ENCODE results near the gene ZNF441. TPM values are rescaled to one million over a fixed set of nuclear protein-coding genes. Genes with fewer than 3 reads are reported as not detected.
A peak's percentile ranks its signal among the peaks of the same experiment; 100 is the strongest.

ZNF441 gene
- 5.8 TPM for total RNA-seq
- long read RNA-seq, full-length matches to known transcripts, result 5 of 7 reads
- long read RNA-seq, partial matches to known transcripts, result 0 of 7 reads
- long read RNA-seq, other reads (novel, unspliced or antisense), result 2 of 7 reads

- peak; percentile 99 for DNase-seq (ENCODE audit: low spot score)
- intact Hi-C loops (cut with DNase I), result loop anchor here (1.0 kb wide), 1 partner anchor 28 kb away; no protein-coding TSS in a partner anchor
Observed at GRCh38 chr19:11766597-11767591, at the start of gene ZNF441. Gene ZNF441 (plus strand): TSS chr19:11767000. CDS start chr19:11767194, 194 bp downstream.

- DNase-seq (ENCODE audit: low spot score), result no peak
- intact Hi-C loops (cut with DNase I), result no loop called here
Observed at GRCh38 chr19:11721681-11722080, 45.1 kb upstream of the ZNF441 start.

DNA sequence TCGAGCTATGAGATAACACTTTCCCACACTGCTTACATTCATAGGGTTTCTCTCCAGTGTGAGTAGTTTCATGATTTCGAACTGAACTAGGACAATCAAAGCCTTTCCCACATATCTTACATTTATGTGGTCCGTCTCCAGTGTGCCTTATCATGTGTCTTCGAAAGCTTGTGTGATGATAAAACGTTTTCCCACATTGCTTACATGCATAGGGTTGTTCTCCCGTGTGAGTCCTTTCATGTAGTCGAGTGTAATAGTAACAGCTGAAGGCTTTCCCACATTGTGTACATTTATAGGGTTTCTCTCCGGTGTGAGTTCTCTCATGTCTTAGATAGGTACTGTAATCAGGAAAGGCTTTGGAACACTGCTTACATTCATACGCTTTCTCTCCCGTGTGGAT lies 44.4 kb upstream of the ZNF441 start:
- no peak for DNase-seq (ENCODE audit: low spot score)
- intact Hi-C loops (cut with DNase I), result no loop called here

DNA sequence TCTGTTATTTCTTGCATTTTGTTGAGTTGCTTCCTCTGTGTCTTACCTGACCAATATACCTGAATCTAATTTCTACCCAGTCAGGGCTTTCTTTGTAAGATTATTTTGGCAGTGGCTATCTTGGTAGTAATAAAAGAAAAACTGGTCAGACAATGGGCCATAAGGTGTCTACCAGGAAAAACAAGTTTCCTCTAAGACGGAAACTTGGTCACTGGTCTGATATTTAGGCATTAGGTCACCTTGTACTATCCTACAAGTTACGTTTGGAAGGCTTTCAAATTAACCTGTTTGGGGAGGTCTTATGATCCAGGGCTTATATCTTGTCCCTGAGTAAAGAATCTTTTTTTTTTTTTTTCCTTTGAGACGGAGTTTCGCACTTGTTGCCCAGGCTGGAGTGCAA lies 37.2 kb upstream of the ZNF441 start:
- no peak for DNase-seq (ENCODE audit: low spot score)
- intact Hi-C loops (cut with DNase I), result no loop called here

GRCh38 chr19:11735375-11735774 lies 31.4 kb upstream of the ZNF441 start:
- intact Hi-C loops (cut with DNase I), result no loop called here

GRCh38 chr19:11736696-11737095 lies 30.1 kb upstream of the ZNF441 start:
- intact Hi-C loops (cut with DNase I), result no loop called here
- no peak for DNase-seq (ENCODE audit: low spot score)

More at GRCh38 chr19:11735375-11735774, 31.4 kb upstream of the ZNF441 start:
- no peak for DNase-seq (ENCODE audit: low spot score)

DNA sequence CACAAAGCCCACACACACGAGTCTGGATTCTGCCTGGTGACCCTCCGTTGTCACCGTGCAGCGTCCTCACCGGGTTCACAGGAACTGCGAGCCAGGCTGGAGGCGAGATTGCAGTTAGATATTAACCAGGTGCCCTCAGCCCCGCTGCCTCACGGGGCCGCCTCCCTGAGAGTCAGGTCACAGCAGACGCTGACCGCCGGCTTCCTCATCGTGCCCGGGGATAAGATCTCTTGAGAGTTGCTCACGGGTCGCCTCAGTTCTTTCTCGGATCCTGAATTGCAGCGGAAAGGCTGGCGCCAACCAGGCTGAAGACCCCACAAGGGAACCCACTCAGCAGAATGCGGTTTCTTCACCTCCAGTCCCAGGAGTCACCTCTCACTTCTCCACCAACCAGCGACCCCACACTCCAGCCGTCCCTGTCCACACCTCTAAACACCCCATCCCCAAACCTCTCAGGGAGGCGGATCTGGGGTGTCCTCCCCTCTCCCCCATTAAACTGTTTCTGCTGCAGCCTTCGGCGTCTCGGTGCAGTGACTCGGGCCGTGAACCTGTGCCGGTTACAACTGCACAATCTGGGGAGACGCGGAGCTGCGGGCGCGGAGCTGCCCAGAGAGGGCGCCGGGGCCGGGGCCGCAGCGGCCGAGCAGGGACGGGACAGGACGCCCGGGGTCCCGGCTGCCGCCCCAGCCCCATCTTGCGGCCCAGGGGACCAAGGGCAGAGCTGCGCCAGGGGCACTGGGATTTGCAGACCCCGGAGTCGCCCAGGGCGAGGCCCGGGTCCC lies 28.6 kb upstream of the ZNF441 start:
- intact Hi-C loops (cut with DNase I), result no loop called here
- DNase-seq (ENCODE audit: low spot score), result peak; percentile 84

- intact Hi-C loops (cut with DNase I), result loop anchor here (1.0 kb wide), 1 partner anchor 27 kb away; the partner anchor contains the start of gene ZNF441
- DNase-seq (ENCODE audit: low spot score), result peak; percentile 98
Observed at GRCh38 chr19:11738746-11739620, 27.8 kb upstream of the ZNF441 start, which contains the start of gene ZNF823. Gene ZNF823 (minus strand): TSS chr19:11738946. CDS start chr19:11738819, 127 bp downstream.

DNA sequence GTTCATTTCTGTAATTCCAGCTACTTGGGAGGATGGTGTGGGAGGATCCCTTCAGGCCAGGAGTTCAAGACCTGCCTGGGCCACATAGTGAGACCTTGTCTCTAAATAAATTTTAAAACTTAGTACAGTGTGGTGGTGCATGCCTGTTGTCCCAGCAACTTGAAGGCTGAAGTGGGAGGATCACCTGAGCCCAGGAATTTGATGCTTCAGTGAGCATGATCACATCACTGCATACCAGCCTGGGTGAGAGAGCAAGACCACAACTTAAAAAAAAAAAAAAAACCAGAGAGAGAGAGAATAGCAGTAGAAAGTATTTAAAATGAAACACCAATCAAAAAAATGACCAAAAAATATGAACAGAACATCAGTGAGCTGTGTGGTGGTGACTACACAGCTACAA lies 20.9 kb upstream of the ZNF441 start:
- intact Hi-C loops (cut with DNase I), result no loop called here
- no peak for DNase-seq (ENCODE audit: low spot score)

DNA sequence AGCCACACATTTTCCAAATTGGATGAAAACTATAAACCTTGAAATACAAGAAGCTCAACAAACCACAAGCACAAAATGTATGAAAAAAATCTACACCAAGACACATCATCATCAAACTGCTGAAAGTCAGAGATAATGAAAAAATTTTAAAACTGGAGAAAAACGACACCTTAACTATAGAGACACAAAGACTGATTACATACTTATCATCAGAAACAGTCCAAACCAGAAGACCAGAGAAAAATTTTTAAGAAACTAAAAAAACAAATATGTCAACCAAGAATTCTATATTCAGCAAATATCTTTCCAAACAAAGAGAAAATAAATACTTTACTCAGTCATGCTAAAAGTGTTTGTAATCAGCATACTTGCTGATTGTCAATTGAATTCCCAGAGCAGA lies 19.5 kb upstream of the ZNF441 start:
- no peak for DNase-seq (ENCODE audit: low spot score)
- intact Hi-C loops (cut with DNase I), result no loop called here

GRCh38 chr19:11749751-11750150 lies 17.0 kb upstream of the ZNF441 start:
- intact Hi-C loops (cut with DNase I), result no loop called here
- no peak for DNase-seq (ENCODE audit: low spot score)

DNA sequence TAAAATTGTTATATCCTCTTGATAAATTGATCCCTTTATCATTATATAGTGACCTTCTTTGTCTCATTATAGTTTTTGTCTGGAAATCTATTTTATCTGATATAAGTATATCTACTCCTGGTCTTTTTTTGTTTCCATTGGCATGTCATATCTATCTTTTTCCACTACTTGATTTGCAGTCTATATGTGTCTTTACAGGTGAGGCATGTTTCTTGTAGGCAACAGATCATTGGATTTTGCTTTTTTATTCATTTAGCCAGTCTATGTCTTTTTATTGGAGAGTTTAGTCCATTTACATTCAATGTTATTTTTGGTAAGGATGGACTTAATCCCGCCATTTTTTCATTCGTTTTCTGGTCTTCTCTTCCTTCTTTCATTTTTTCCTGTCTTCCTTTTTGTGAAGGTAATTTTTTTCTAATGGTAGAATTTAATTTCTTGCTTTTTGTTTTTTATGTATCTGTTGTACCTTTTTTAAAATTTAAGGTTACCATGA lies 14.5 kb upstream of the ZNF441 start:
- intact Hi-C loops (cut with DNase I), result no loop called here
- DNase-seq (ENCODE audit: low spot score), result no peak

- intact Hi-C loops (cut with DNase I), result no loop called here
- no peak for DNase-seq (ENCODE audit: low spot score)
Observed at GRCh38 chr19:11754663-11755062, 12.1 kb upstream of the ZNF441 start.

DNA sequence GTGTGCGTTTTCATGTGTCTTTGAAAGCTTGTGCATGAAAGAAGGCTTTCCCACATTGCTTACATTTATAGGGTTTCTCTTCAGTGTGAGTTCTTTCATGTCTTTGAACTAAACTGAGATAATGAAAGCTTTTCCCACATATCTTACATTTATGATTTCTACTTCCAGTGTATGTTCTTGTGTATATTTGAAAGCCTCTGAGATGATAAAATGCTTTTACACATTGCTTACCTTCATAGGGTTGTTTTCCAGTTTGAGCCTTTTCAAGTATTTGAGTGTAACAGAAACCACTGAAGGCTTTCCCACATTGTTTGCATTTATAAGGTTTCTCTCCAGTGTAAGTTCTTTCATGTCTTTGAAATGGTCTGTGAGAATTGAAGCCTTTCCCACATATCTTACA lies 9.8 kb upstream of the ZNF441 start:
- DNase-seq (ENCODE audit: low spot score), result no peak
- intact Hi-C loops (cut with DNase I), result no loop called here

DNA sequence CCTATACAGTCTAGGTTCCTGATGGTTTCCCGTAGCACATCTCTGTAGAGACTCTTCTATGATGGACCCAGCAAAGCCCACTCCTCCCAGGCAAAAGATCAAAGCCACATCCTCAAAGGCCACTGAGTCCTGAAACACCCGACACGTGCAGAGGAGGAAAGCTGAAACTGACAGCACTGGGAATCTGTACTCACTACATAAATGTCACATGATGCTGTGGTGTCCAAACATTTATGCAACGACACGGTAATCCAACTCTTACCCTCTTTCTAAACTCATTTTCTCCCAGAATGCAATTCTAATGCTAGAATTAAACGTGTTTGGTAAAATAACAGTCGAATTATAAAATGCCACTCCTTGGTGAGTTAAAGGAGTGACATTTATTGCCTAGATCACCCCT lies 7.0 kb upstream of the ZNF441 start:
- no peak for DNase-seq (ENCODE audit: low spot score)
- intact Hi-C loops (cut with DNase I), result no loop called here

DNA sequence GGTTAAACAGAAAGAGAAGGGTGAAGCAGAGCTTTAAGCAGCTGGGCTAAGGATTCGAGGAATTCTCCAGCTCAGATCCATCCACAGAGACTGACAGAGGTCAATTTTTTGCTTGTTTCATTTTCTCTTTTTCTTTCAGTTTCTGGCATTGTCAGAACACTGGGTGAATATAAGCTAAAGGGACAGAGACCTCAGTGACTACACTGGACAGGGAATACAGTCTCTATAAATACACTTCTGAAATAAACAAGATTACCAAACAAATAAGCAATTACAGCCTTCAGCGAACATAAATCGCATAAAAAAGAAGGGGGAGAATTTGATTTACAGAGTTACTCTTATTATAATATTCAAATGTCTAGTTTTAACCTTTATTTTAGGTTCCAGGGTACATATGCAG lies 3.7 kb upstream of the ZNF441 start:
- DNase-seq (ENCODE audit: low spot score), result no peak
- intact Hi-C loops (cut with DNase I), result no loop called here

DNA sequence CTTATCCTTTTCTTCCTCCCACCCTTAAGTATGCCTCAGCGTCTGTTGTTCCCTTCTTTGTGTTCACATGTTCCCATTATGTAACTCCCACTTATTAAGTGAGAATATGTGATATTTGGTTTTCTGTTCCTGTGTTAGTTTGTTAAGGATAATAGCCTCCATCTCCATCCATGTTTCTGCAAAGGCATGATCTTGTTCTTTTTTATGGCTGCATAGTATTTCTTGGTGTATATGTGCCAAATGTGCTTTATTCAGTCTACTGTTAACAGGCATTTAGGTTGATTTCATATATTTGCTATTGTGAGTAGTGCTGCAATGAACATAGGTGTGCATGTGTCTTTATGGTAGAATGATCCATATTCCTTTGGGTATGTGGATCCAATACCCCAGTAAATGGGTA lies 3.2 kb upstream of the ZNF441 start:
- DNase-seq (ENCODE audit: low spot score), result no peak
- intact Hi-C loops (cut with DNase I), result no loop called here

GRCh38 chr19:11767633-11768133 lies 883 bp downstream of the ZNF441 start:
- intact Hi-C loops (cut with DNase I), result no loop called here
- DNase-seq (ENCODE audit: low spot score), result peak; percentile 75

- intact Hi-C loops (cut with DNase I), result no loop called here
- DNase-seq (ENCODE audit: low spot score), result no peak
Observed at GRCh38 chr19:11769995-11770394, 3.2 kb downstream of the ZNF441 start.
